Measurements from ENCODE around the gene SFMBT2. TPM values are rescaled to one million over a fixed set of nuclear protein-coding genes. Genes with fewer than 3 reads are reported as not detected.

SFMBT2 gene
- total and polyA plus RNA-seq, 2 of the 13 experiments (the other 11 are each of a cell fraction or from before 2014, with no cell fraction given), result 0.01 to 0.02 TPM

DNA sequence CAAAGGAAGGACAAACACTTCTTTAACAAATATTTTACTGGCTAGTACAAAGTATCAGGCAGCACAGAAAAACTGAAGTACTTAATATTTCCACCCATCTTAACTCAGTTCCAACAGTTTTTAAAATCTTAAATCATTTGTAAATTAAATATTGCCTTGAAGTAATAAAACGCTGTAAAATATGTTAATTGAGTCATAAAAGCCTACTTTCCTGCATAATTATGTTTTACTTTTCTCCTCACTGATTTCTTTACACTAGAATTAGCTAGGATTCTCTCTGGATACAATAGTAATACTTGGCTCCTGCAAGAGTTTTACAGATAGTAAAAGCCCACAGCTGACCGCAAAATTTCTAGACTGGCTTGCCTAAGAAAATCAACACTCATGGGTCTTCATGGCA, 74.9 kb downstream of the SFMBT2 start:
- H3K27ac ChIP-seq (ENCODE audit: extremely low read length, insufficient read depth, low read length), result no peak overlapping the region
- FAIRE-seq (no peak), DNase-seq (ENCODE audit: low spot score) (no peak), ATAC-seq (no peak)
- no peaks in the 10 kb centered on the region for H3K79me2 ChIP-seq (ENCODE audit: insufficient read depth, low read length)
- TF ChIP-seq YEATS4 (CRISPR knock-in tag; IDR thresholded peaks at IDR 0.05; ENCODE audit: borderline replicate concordance), result no peak
- TF ChIP-seq ZNF672 (CRISPR knock-in tag; IDR thresholded peaks at IDR 0.05), result no peak
- TF ChIP-seq MLLT10 (CRISPR knock-in tag; IDR thresholded peaks at IDR 0.05), result no peak
- no peak for TF ChIP-seq KDM5B (CRISPR knock-in tag; IDR thresholded peaks at IDR 0.05; ENCODE audit: borderline replicate concordance)
- TF ChIP-seq IRF2 (CRISPR knock-in tag; IDR thresholded peaks at IDR 0.05), result no peak
- no peak for TF ChIP-seq GZF1 (CRISPR knock-in tag; IDR thresholded peaks at IDR 0.05)
- TF ChIP-seq, protein P1, sequence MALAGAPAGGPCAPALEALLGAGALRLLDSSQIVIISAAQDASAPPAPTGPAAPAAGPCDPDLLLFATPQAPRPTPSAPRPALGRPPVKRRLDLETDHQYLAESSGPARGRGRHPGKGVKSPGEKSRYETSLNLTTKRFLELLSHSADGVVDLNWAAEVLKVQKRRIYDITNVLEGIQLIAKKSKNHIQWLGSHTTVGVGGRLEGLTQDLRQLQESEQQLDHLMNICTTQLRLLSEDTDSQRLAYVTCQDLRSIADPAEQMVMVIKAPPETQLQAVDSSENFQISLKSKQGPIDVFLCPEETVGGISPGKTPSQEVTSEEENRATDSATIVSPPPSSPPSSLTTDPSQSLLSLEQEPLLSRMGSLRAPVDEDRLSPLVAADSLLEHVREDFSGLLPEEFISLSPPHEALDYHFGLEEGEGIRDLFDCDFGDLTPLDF (CRISPR knock-in tag; IDR thresholded peaks at IDR 0.05), result no peak
- TF ChIP-seq ZNF891 (CRISPR knock-in tag; IDR thresholded peaks at IDR 0.05), result no peak
- no peak for TF ChIP-seq MBNL3 (CRISPR knock-in tag; conservative IDR thresholded peaks at IDR 0.05)
- no peak for TF ChIP-seq NONO (IDR thresholded peaks at IDR 0.05)
- TF ChIP-seq NONO (CRISPR knock-in tag; conservative IDR thresholded peaks at IDR 0.05), result no peak
- no peak for TF ChIP-seq PPARG (CRISPR knock-in tag; conservative IDR thresholded peaks at IDR 0.05)
- no peak for TF ChIP-seq SCMH1 (CRISPR knock-in tag; IDR thresholded peaks at IDR 0.05; ENCODE audit: borderline replicate concordance)
- no peak for TF ChIP-seq MED8 (CRISPR knock-in tag; IDR thresholded peaks at IDR 0.05; ENCODE audit: insufficient replicate concordance)
- TF ChIP-seq, protein P2, sequence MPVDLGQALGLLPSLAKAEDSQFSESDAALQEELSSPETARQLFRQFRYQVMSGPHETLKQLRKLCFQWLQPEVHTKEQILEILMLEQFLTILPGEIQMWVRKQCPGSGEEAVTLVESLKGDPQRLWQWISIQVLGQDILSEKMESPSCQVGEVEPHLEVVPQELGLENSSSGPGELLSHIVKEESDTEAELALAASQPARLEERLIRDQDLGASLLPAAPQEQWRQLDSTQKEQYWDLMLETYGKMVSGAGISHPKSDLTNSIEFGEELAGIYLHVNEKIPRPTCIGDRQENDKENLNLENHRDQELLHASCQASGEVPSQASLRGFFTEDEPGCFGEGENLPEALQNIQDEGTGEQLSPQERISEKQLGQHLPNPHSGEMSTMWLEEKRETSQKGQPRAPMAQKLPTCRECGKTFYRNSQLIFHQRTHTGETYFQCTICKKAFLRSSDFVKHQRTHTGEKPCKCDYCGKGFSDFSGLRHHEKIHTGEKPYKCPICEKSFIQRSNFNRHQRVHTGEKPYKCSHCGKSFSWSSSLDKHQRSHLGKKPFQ (CRISPR knock-in tag; IDR thresholded peaks at IDR 0.05; ENCODE audit: insufficient replicate concordance), result no peak
- TF ChIP-seq, protein P3, sequence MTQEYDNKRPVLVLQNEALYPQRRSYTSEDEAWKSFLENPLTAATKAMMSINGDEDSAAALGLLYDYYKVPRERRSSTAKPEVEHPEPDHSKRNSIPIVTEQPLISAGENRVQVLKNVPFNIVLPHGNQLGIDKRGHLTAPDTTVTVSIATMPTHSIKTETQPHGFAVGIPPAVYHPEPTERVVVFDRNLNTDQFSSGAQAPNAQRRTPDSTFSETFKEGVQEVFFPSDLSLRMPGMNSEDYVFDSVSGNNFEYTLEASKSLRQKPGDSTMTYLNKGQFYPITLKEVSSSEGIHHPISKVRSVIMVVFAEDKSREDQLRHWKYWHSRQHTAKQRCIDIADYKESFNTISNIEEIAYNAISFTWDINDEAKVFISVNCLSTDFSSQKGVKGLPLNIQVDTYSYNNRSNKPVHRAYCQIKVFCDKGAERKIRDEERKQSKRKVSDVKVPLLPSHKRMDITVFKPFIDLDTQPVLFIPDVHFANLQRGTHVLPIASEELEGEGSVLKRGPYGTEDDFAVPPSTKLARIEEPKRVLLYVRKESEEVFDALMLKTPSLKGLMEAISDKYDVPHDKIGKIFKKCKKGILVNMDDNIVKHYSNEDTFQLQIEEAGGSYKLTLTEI (CRISPR knock-in tag; conservative IDR thresholded peaks at IDR 0.05), result no peak
- no peak for TF ChIP-seq ZNF660 (CRISPR knock-in tag; IDR thresholded peaks at IDR 0.05; ENCODE audit: borderline replicate concordance, low read depth)
- in situ Hi-C loops (cut with HindIII; ENCODE audit: extremely low pct_ligation_motif_present, low pct_unique_long_range_greater_than_20kb) (no loop called here), intact Hi-C loops (cut with micrococcal nuclease; ENCODE audit: unreplicated experiment) (no loop called here)
- POLR2A ChIA-PET, result no interaction called here
- peaks cover 0 to 18% of the 10 kb centered on the region in 2 experiments; a peak in 2 of 5 replicates for H3K27me3 ChIP-seq (ENCODE audit: control insufficient read depth in 1 of 2, insufficient read depth in 2 of 2, low read length in 2 of 2)
- no peak overlapping the region for H3K4me2 ChIP-seq (ENCODE audit: low read depth, low read length)
- H3K4me3 ChIP-seq (replicated peaks in 1 of 3; ENCODE audit: insufficient read depth in 1 of 3, low read depth in 2 of 3, low read length in 3 of 3), result no peak overlapping the region
- BruUV-seq (replicated peaks), result no TSS peak
- no peaks in the 10 kb centered on the region for H3K9me3 ChIP-seq (ENCODE audit: low read length)
- H3K36me3 ChIP-seq (replicated peaks in 1 of 2; ENCODE audit: control insufficient read depth in 1 of 2, insufficient read depth in 2 of 2, low read length in 2 of 2), result no peaks in the 10 kb centered on the region
- WGBS (ENCODE audit: low lambda C conversion rate), result 50% methylated on average over 2 of the region's 2 CpGs
- no peaks in the 10 kb centered on the region for H4K20me1 ChIP-seq (ENCODE audit: insufficient read depth, low read length)
- no peak overlapping the region for H2AFZ ChIP-seq (ENCODE audit: low read length)
- CTCF ChIA-PET (ENCODE audit: low intra/inter-chr PET ratio, low total read pairs), result no interaction called here
- H3K4me1 ChIP-seq (ENCODE audit: insufficient read depth, low read length), result no peaks in the 10 kb centered on the region
- H3K9ac ChIP-seq (ENCODE audit: insufficient read depth, low read depth, low read length), result no peak overlapping the region

Measured in HepG2 (cell line).